GM19239 (cell line): ENCODE measurements around the gene SH3RF3.
"Not testable (repeated sequence)": the region's sequence is repeated elsewhere in the genome, so short reads cannot be mapped to it uniquely, and the experiment has no call there.

Source experiments
- DNase-seq: peaks from one replicate; pipeline ENCODE4 v3.0.0; 2011; ENCODE audit warnings: low spot score; ENCODE audit not compliant: insufficient read length
- FAIRE-seq: peaks from 2 replicates; lab custom pipeline; 2011; peaks lifted over from hg19 to GRCh38; lab: Jason Lieb, UNC

Gene SH3RF3

DNA sequence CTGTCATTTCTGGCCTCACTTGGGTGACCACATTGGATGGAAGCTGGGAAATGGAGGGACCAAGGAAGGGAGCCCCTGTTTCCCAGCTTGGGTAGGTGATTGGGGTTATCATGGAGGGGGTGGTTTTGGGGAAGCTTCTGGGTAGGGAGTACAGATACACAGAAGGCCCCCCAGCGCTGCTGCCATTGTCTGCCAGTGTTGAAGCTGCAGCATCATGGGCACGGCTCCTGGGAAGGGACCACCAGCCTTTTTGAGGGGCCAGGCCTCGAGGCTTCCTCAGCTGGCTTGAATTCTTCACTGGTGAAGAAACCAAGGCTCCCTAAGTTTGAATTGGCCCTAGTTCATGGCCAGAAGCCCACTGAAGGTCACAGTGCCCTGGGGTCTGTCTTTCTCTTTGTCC, 25.2 kb downstream of the SH3RF3 start:
- FAIRE-seq (no peak), DNase-seq (no peak)

DNA sequence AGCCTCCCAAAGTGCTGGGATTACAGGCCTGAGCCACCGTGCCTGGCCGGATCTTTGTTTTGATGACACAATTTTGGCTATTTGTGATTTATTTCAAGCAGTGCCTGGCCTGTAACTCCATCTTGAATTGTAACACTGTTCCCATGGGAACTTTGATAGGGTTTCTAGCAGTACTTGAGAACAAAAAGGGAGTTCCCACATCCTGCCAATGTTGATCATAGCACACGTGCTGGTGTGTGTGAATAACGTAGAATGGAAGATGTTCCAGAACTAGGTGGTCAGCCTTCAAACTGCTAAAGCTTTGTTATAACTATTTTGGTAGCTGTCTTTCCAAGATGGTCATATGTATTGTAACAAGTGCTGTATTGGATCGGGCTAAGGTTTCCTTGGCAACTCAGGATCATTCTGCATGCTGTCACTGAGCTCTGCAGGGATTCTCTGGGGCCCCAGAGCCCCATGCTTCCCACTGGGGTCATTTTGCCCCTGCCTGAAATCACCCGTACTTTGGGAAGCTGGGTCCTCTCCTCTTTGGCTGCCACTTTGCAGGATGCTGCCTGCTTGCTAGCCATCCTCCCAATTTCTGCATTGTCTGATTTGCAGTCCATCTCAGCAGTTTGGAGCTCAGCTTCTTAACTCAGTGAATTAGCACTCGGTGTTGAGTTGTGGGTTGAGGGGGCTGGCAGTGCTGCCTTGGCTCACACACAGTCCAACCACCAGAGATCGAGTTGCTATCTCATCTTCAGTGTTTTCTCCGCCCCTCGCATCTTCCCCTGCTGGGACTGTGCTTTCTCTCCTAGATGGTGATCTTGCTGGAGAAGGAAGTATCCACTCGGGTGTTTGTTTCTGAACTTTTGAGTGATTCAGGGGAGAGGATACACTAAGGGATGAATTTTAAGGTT, 26.8 kb downstream of the SH3RF3 start:
- DNase-seq, result no peak
- no peak for FAIRE-seq

DNA sequence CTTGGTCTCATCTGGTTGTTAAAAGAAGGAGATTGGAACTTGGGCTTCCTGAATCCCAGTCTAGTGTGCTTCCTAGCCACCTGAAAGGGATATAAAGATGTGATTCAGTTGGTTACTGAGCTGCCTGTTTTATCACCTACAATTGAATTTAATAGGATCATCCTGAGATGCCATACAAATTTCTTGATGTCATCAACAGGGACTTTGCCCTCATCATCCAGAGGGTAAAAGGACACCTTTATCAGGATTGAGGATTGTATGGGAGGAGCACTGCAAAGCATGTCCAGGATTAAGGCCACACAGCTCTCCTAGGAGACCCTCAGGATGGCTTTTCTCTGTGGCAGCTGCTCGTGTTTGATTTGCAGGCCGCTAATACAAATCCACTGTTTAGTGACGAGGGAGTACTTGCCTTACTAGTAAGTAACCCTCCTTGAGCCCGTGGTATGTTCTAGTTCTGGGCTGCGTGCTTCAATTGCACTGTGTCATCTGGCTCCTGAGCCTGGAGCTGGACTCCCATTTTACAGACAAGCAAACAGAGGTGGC, 28.6 kb downstream of the SH3RF3 start:
- no peak for FAIRE-seq
- DNase-seq, result no peak

DNA sequence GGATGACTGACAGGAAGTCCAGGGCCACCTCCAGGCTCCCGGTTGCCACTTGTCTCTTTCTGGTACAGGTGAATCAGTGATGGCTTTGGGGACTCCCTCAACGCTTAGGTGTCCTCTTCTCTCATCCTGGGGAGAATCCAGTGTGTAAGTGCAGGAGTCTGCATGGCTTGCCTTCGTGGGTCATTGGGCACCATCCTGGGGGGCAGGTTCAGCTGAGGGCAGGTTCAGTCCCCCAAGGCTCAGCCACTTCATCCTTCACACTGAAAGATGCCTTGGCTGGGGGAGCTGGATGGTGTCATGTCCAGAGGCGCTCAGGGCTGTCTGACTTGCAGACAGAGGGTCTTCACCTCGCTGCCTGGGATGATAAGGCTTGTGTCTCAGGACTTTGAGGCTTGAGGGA, 29.2 kb downstream of the SH3RF3 start:
- no peak for DNase-seq
- no peak for FAIRE-seq

DNA sequence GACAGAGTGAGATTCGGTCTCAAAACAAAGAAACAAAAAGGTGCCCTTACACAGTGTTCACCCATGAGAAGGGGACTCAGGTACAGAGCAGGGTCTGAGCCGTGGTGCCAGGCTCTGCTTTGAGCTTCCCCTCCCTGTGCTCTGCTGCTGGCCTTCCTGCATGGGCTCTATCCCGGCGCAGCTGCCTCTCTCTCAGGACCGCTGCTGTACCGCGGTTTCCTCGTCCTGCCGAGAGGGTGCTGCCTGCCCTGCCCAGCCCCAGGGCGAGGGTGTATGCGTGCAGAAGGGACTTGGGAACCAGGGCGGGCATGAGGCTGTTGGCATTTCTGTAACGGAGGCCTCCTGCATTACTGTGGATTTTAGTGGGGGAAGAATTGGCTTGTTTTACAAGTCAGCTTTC, 30.1 kb downstream of the SH3RF3 start:
- FAIRE-seq (no peak), DNase-seq (no peak)

DNA sequence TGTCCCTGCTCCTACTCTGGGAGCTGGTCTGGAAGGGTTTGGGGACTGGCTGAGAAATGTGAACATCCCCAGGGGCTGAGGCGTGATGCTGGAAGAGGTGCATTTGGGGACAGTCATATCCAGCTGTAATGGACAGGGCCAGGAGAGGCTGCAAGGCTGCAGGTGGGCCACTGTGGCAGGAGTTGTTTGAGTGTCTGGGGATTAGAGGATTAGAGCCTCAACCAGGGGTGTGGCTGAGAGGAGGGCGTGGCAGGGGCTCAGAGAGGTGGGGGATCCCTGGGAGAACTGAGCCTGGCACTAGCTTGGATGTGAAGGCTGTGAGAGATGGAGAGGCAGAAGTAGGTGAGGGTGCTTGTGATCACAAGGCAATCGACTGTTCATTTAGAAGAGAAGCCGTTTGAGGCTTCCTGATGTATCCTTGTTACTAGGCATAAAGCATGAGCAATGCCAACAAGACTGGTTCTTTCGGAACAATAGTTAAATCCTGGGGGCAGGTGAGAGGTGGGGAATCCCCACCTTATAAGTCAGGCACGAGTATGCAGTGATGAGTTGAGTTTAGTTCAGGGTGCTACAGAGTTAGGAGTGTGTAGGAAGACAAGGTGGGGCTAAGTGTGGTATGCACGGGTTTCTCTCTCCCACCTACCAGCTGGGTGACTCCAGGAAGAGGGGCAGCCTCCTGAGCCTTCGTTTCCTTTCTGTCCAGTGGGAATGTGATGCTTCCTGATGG, 31.9 kb downstream of the SH3RF3 start:
- DNase-seq, result no peak
- FAIRE-seq, result no peak

DNA sequence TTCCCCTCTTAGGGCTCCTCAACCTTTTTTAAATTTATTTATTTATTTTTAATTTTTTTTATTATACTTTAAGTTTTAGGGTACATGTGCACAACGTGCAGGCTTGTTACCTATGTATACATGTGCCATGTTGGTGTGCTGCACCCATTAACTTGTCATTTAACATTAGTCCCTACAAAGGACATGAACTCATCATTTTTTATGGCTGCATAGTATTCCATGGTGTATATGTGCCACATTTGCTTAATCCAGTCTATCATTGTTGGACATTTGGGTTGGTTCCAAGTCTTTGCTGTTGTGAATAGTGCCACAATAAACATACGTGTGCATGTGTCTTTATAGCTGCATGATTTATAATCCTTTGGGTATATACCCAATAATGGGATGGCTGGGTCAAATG, 33.4 kb downstream of the SH3RF3 start:
- not testable (repeated sequence) for DNase-seq, FAIRE-seq

DNA sequence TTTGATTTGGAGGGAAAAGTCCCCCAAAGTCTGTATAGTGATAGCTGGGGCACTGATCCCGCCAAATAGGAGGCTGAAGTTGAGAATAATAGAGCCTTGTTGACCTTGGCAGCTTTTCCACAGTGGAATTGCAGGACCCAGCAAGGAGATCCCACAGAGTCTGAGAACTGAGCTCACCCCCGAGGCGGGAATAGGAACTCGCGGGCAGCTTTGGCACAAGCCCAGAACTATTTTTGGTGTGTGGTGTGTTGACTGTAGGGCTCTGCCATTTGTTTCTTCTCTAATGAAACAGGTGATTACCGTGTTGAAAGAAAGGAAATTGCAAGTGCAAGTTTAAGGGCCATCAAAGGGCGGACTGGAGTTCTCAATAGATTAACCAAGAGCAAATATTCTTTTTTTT, 34.0 kb downstream of the SH3RF3 start:
- DNase-seq, result no peak
- FAIRE-seq, result no peak

DNA sequence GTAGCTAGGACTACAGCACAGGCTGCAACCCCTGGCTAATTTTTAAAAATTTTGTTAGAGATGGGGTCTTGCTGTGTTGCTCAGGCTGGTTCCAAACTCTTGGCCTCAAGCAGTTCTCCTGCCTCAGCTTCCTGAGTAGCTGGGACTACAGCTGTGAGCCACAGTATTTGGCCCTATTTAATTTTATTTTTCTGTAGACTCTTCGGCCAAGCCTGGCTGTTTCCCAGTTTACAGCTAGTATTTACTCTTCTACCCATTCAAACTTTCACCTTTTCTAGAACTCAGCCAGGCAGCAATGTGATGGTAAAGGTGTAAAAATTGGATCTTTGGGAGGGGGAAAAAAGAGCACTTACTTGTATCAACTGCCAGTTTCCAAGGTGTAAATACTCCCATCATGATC, 35.3 kb downstream of the SH3RF3 start:
- FAIRE-seq (no peak), DNase-seq (no peak)

DNA sequence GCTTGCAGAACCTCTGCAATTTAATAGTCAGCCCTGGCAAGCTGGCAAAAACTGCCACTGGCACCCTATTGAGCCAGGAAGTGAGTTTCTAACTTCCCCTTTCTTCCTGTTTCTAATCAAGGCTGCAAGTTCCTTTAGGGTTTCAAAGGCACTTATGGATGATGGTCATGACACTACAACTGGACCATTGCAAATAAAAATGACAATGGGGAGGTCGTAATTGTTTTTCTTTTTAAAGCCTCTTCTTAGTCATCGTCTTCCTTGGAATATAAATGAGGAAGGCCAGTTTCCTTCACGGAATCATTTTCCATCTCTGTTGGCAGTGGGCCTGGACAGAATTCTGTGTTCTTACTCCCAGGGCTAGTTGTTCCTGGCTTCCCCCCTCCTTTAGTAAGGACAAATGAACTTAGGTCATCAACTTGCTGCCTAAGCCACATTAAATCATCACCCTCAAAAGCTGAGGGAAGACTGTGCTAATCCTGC, 35.8 kb downstream of the SH3RF3 start:
- FAIRE-seq (no peak), DNase-seq (no peak)

DNA sequence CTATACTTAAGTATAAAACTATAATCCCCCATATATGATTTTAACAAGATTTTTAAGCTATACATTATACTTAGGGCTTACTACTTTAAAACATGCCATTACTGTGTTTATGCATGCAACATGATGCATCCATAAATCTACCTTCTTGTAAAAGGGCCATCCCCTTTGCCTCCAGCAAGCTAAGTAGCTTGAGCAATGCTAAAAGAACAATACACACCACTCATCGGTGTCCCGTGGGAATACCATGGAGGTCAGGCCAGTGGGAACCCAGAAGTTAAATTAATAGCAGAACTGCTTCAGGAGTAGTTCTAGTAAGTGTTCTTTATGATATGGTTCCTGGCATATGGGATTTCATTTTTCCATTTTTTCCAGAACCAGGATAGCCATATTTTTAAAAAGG, 37.8 kb downstream of the SH3RF3 start:
- FAIRE-seq (no peak), DNase-seq (no peak)

DNA sequence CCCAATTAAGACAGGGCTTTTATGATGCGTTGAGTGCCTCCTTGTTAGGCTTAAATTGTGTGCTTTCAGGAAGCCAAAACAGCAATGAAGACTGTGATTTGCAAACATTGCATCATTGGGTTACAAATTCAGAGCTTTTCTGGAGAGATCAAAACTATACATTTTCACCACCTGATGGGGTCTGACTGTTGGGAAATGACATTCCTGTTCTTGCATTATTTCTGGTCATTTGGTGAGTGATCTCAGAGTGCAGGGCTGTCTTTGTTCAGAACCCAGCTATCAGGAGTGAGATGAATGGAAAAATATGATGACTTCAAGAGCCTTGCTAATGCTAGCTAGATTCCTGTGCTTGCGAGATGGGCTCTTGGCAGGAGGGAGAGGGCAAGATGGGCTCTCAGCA, 39.1 kb downstream of the SH3RF3 start:
- DNase-seq, result no peak
- FAIRE-seq, result no peak

DNA sequence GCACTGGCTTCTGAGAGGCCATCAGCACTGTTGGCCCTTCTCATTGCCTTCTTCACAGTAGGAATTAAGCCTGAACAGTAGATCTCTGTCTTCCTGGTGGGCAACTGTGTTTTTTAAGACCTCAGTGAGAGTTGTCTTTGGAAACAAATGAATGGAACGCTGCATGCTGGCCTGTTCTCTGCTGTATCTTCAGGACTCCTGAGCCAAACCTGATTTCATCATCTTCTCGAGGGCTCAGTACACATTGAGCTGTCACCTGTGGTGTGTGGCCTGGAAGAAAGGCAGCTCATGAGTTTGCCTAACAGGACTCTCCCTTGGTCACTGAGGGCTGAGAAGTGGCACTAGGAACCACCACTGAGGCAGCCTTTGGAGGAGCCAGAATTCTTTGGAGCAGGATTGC, 39.7 kb downstream of the SH3RF3 start:
- DNase-seq (no peak), FAIRE-seq (no peak)

DNA sequence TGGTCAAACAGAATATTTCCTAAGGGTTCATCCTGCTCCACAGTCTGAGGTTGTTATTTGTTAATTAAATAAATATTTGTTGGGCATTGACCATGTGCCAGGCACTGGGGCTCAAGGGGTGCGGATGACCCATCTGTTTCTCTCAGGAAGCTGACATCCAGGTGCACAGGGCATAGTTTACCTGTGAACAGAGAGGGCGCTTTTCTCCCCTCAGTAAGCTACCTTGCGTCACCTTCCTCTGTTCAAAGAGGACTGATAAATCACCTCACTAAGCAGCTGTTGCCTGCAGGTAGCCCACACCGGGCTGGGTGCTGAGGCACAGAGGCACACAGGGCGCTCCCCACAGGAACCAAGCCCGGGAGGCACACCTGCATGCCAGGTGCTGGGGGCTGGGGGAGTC, 41.6 kb downstream of the SH3RF3 start:
- FAIRE-seq (no peak), DNase-seq (no peak)

DNA sequence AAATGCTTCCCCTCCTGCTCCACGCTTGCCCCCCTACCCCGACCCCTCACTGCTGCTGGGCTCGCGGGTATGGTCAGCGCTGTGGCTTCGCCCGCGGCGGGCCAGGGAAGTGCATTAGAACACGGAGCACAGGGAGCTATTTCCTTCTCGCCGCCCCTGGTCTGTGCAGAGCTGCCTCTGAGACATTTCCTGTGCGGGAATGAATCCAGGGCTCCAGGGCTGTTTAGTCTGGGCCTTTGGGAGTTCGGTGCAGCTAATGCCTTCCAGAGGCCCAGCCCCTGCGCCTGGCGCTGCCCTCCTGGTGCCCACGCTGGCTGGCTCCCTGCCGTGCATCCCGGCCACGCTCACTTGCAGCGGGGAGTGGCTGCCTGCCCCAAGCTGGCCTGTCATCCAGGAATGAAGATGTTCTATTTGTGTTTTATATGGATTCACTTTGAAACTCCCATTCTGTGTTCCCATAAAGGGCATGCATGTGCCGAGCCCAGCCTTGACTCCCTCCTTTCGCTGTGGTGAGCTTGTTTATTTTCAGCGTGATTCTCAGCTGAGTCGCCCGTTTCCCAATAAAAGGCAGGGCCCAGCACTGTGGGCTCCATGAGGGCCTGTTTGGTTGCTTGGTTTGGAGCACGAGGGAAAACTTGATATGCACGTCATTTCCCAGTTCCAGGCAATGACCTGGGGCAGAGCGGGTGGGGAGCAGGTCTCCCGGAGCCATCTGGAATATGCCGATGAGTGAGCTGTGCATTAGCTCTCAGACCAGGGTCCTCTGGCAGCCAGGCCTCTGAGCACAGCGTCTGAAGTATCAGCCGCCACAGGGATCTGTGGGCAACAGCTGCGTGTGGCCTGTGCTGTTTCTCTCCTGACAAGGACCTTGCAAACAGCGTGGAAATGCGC, 42.7 kb downstream of the SH3RF3 start:
- no peak for FAIRE-seq
- DNase-seq, result no peak

DNA sequence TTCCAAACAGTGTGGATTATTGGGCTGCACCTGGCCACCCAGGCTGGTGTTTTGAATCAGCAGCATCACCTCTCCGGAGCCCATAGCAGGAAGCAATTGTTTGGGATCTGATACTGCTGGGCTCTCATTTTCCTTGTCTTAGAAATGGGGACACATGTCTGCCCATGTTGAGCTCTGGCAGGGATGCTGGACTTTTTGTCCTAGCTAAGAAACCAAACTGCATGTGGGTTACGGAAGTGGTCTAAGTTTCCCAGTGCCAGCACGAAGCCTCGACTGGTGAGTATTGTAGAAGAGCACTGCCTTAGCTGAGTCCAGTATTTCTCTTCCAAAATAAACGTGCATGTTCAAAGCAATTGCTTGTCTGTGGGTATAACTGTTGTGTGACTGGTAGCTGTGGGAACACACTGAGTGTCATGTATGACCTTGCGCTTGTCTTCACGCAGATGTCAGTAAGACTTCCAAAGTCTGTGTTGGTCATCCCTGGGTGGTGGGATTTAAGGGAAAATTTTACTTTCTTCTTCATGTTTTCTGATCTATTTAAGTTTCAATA, 43.6 kb downstream of the SH3RF3 start:
- no peak for FAIRE-seq

DNA sequence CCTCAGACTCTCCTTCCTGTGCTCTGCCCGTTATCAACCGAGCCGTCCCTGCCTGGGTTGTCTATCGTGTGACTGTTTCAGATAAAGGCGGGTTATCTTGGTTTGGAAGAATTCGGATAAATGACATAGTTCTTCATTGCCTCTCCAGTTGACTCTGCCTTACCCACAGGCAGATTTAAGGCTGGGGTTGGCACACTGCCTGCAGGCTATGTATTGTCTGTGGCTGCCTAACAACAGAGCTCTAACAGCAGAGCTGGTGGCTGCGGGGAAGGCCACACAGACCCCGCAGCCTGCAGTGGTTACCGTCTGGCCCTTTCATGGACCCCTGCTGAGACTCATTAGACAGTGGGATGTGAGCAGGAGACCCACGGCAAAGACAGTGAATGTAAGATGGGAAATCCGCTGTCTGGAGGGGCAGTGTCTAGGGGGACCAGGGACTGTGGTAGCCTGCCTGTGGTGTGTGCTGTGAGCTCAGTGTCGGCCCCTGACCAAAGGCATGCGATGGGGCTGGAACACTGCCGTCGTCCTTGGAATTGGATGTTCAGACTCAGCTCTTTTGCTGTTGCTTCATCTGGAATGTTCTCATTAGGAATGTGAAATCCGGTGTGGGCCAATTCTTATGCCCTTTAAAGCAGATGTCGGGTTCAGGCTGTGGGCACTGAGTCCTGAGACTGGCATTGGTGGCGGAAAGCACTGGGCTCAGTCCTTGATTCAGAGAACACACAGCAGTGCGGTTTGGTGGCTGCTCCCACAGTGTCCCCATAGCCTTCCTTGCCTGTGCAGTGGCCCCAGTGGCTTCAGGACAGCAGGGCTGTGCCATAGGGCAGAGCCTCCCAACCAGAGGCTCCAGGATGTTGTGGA, 44.5 kb downstream of the SH3RF3 start:
- FAIRE-seq (no peak), DNase-seq (no peak)

More for the DNA sequence above, 43.6 kb downstream of the SH3RF3 start:
- DNase-seq, result no peak

DNA sequence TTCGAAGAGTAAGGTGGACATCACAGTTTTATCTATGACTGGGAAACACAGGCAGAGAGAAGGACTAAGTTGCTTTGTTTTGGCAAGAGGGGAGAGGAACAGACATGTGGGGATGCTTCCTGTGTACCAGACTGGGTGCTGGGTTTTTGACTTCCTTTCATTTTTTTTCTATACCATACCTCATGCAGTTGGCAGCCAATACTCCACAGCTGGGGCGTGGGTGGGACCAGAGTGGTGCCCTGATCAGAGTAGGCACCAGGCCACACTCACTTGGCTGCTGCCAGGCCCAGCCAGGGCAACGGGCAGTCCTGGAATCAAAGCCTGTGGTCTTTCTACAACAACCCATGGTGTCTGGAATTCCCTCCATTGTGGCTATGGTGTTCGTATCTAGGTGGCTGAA, 45.2 kb downstream of the SH3RF3 start:
- no peak for DNase-seq

More for the DNA sequence above, 45.2 kb downstream of the SH3RF3 start:
- no peak for FAIRE-seq
